NOMO-1 (cell line): ENCODE measurements around the gene NPHP3.
A peak's percentile ranks its signal among the peaks of the same experiment; 100 is the strongest.

Experiments used
- DNase-seq, 2 experiments: peaks; one replicate each; lab custom pipeline; 2025; ENCODE audit not compliant: unreplicated experiment in 2 of 2; lab: John Stamatoyannopoulos, UW

The NPHP3 gene

GRCh38 chr3:132694991-132695390, 27.2 kb downstream of the NPHP3 start:
- DNase-seq, result no peak

- DNase-seq, result no peak
These were observed 32.2 kb downstream of the NPHP3 start for GRCh38 chr3:132690040-132690439.

GRCh38 chr3:132682201-132682600, 40.0 kb downstream of the NPHP3 start:
- DNase-seq, result no peak

GRCh38 chr3:132681421-132681820, 40.8 kb downstream of the NPHP3 start:
- DNase-seq, result no peak

GRCh38 chr3:132679911-132680310, 42.3 kb downstream of the NPHP3 start:
- no peak for DNase-seq

GRCh38 chr3:132675408-132675807, 46.8 kb downstream of the NPHP3 start:
- no peak for DNase-seq

GRCh38 chr3:132669256-132669777, 52.9 kb downstream of the NPHP3 start:
- DNase-seq, result no peak

- no peak for DNase-seq
These were observed 56.9 kb downstream of the NPHP3 start for GRCh38 chr3:132665230-132665745.

- DNase-seq, result no peak
These were observed 60.0 kb downstream of the NPHP3 start for GRCh38 chr3:132662212-132662611.

GRCh38 chr3:132661101-132661500, 61.1 kb downstream of the NPHP3 start:
- no peak for DNase-seq

GRCh38 chr3:132660811-132661070, 61.5 kb downstream of the NPHP3 start:
- peak in 1 of 2 experiments; percentile 48 for DNase-seq

GRCh38 chr3:132660052-132660810, 62.0 kb downstream of the NPHP3 start, which contains the start of gene UBA5:
Gene UBA5 (plus strand): TSS chr3:132660329. CDS start chr3:132660538, 209 bp downstream.
- DNase-seq, result peak; percentile 80 to 85

GRCh38 chr3:132659365-132660051, 62.7 kb downstream of the NPHP3 start, which contains the start of gene ACAD11:
Gene ACAD11 (minus strand): TSS chr3:132659809. CDS start chr3:132659751, 58 bp downstream.
- peak; percentile 62 to 66 for DNase-seq

GRCh38 chr3:132659000-132659364, 63.2 kb downstream of the NPHP3 start:
- no peak for DNase-seq

GRCh38 chr3:132657869-132658747, 64.1 kb downstream of the NPHP3 start:
- DNase-seq, result no peak

- no peak for DNase-seq
These were observed 66.7 kb downstream of the NPHP3 start for GRCh38 chr3:132655471-132655870.

- no peak for DNase-seq
These were observed 67.5 kb downstream of the NPHP3 start for GRCh38 chr3:132654721-132655120.

- no peak for DNase-seq
These were observed 68.0 kb downstream of the NPHP3 start for GRCh38 chr3:132654190-132654589.

GRCh38 chr3:132652640-132653270, 69.5 kb downstream of the NPHP3 start:
- no peak for DNase-seq

- DNase-seq, result no peak
These were observed 72.1 kb downstream of the NPHP3 start for GRCh38 chr3:132650153-132650552.
